ENCODE measurements around the gene DYSF. TPM values are rescaled to one million over a fixed set of nuclear protein-coding genes. Genes with fewer than 3 reads are reported as not detected.

The DYSF gene
- total RNA-seq, 3 donors from 2014 or later, result 2.0 to 19.4 (median 6.8) TPM

DNA sequence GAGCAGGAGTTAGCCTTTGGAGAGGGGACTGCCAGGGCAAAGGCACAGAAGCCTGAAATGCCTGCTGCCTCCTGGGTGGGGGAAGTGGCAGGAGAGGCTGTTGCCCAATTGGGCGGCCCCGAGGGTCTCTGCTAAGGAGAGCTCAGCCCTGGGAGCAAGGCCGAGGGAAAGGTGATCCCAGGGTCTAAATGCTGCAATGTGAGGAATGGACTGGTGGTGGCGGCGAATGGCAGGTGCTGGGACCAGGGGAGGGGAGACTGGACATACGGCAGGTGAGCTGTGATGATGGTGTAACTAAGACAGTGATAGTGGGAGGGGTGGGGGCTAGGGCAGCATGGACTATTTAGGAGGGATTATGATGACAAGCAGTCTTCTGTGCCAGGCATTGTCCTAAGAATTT, 104.0 kb downstream of the DYSF start:
- no peak for ATAC-seq
- H3K36me3 ChIP-seq (ENCODE audit: low read depth), result no peaks in the 10 kb centered on the region
- peak in 1 of 3 donors; percentile 7 for DNase-seq
- TF ChIP-seq, protein P1, sequence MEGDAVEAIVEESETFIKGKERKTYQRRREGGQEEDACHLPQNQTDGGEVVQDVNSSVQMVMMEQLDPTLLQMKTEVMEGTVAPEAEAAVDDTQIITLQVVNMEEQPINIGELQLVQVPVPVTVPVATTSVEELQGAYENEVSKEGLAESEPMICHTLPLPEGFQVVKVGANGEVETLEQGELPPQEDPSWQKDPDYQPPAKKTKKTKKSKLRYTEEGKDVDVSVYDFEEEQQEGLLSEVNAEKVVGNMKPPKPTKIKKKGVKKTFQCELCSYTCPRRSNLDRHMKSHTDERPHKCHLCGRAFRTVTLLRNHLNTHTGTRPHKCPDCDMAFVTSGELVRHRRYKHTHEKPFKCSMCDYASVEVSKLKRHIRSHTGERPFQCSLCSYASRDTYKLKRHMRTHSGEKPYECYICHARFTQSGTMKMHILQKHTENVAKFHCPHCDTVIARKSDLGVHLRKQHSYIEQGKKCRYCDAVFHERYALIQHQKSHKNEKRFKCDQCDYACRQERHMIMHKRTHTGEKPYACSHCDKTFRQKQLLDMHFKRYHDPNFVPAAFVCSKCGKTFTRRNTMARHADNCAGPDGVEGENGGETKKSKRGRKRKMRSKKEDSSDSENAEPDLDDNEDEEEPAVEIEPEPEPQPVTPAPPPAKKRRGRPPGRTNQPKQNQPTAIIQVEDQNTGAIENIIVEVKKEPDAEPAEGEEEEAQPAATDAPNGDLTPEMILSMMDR (IDR thresholded peaks at IDR 0.05), result no peak
- no peak overlapping the region for H3K4me3 ChIP-seq
- no peaks in the 10 kb centered on the region for H3K9me3 ChIP-seq
- intact Hi-C loops (cut with DNase I, micrococcal nuclease), result no loop called here
- H3K4me1 ChIP-seq (ENCODE audit: low read depth), result no peaks in the 10 kb centered on the region

DNA sequence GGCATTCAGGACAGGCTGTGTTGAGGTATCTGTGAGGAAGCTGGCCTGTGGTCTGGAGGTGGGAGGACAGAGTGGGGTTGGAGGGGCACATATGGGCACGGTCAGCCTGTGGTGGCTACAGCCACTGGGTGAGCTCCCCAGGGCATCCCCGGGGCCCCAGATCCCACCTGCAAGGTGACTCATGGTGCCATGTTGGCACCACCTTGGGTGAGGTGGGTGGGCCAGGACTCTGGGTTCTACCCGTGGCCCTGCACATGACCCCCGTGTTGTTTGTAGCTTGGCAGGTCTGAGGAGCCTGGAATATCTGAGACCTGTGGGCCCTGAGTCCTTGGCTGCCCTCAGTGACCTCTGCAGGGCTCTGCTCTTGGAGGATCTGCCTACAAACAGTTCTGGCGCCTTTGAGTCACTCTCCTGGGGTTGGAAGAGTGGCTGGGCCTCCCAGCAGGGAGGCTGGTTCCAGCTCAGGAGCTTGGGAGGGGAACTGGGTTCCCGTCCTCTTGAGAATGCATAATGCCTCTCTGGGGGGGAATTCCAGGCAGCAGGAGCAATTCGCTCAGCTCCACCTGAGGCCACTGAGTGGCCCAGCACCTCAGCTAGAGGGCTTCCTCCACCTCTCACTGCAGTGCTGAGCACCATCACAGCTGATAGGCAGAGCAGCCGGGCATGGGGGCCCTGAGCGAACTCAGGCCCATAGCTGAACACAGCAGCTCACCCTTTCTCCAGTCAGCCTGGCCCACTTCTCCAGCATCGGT, 105.1 kb downstream of the DYSF start:
- H3K36me3 ChIP-seq (ENCODE audit: low read depth), result no peaks in the 10 kb centered on the region
- H3K4me3 ChIP-seq, result no peak overlapping the region
- DNase-seq, result peak in 1 of 3 donors; percentile 19
- ATAC-seq, result no peak
- intact Hi-C loops (cut with DNase I, micrococcal nuclease), result no loop called here
- H3K4me1 ChIP-seq (ENCODE audit: low read depth), result no peaks in the 10 kb centered on the region
- TF ChIP-seq, protein P1 (IDR thresholded peaks at IDR 0.05), result no peak
- H3K9me3 ChIP-seq, result no peaks in the 10 kb centered on the region

DNA sequence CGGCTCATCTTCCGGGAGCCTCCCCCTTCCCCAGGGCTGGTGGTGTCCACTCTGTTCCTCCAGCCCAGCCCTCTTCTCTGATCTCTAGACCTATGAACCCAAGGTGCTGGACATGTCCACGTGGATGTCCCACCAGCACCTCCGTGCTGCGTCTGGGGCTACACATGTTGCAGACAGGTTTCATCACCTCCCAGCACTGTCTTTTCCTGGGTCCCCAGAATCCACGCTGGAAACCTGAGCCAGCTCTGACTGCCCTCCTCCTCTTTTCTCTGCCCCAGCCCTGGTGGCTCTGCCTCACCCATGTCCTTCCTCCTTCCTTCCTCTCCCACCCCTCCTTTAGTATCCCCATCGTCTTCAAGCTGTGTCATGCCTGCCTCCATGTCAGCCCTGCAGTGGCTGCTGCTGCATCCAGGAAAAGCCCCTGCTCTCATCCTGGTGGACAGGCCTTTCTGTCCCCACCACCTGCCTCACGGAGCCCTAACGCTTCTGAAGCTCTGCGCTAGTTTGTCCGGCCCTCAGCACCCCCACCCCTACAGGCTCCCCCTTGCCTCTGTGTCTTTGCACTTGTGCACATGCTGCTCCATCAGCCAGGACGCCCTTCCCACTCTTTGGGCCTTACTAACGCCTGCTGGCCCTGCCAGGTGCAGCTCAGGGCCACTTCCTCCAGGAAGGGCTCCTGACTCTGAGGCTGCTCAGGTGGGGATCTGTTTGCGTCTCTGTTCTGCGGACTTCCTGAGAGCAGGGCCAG, 105.9 kb downstream of the DYSF start:
- Histone ChIP-seq H3K9me3 (no peaks in the 10 kb centered on the region), H3K4me1 (ENCODE audit: low read depth) (no peaks in the 10 kb centered on the region), H3K4me3 (no peak overlapping the region), H3K36me3 (ENCODE audit: low read depth) (no peaks in the 10 kb centered on the region)
- DNase-seq, result peak in 1 of 3 donors; percentile 10
- TF ChIP-seq, protein P1 (IDR thresholded peaks at IDR 0.05), result no peak
- no peak for ATAC-seq
- intact Hi-C loops (cut with DNase I, micrococcal nuclease), result no loop called here

DNA sequence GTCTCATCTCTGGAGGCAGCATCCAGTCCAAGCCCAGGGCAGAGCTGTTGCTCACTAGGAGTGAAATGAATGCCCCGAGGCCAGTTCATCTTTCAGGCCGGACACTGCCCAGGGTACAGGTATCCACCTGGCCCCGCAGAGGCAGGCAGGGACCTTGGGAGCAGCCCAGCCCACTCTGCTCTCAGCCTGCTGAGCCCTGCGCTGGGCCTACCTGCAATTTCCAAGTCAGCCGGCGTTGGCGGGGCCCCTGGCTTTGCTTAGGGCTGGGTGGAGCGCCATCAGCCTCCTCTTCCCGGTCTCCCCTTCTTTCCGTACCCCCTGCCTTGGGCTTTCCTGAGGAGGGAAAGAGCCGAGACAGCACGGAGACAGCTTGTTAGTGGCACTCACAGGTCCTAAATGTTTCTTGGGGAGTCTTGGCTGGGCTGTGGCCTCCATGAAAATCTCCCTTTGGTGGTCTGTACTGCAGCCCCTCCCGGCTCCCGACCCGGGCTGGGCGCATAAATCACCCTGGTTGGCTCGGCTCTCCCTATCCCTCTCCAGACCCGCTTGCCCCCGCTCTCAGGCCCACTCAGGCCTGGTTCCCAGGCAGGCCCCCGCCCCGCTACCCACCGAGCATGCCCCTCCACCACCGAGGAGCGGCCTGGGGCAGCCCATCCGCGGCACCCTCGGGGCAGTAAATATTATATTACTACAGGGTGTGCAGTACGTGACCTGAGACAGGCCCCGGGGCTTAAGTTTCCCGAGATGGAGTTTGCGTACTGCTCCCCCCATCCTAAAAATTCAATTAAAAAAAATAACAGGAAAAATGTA, 106.7 kb downstream of the DYSF start:
- ATAC-seq (no peak), DNase-seq (peak in 1 of 3 donors; percentile 38)
- intact Hi-C loops (cut with DNase I, micrococcal nuclease), result no loop called here
- TF ChIP-seq, protein P1 (IDR thresholded peaks at IDR 0.05), result no peak
- H3K4me3 ChIP-seq, result no peak overlapping the region
- no peaks in the 10 kb centered on the region for H3K36me3 ChIP-seq (ENCODE audit: low read depth)
- no peaks in the 10 kb centered on the region for H3K4me1 ChIP-seq (ENCODE audit: low read depth)
- H3K9me3 ChIP-seq, result no peaks in the 10 kb centered on the region

DNA sequence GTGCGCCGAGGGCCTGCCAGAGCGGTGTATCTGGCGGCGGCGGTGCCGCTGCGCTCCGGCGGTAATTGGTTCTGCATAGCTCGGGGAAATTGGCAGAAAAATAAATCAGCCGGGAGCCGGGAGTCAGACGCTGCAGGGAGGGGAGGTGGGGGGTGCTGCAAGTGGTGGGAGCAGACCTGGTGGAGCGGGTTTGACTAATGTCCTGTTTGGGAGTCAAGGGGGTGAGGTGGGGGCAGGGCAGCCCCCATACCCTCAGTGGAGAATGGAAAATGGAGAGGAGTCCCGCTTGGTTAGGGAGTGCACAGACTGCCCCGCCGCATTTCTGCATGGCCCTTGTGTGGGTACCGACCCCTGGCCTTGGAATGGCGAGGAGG, 107.3 kb downstream of the DYSF start:
- intact Hi-C loops (cut with DNase I, micrococcal nuclease), result no loop called here
- Histone ChIP-seq H3K36me3 (ENCODE audit: low read depth) (no peaks in the 10 kb centered on the region), H3K9me3 (no peaks in the 10 kb centered on the region), H3K4me3 (no peak overlapping the region), H3K4me1 (ENCODE audit: low read depth) (no peaks in the 10 kb centered on the region)
- TF ChIP-seq, protein P1 (IDR thresholded peaks at IDR 0.05), result no peak
- ATAC-seq (no peak), DNase-seq (peak in 1 of 3 donors; percentile 19)

All from mucosa of descending colon (tissue), 3 donors.